ENCODE measurements around the gene PHB1.

DNA sequence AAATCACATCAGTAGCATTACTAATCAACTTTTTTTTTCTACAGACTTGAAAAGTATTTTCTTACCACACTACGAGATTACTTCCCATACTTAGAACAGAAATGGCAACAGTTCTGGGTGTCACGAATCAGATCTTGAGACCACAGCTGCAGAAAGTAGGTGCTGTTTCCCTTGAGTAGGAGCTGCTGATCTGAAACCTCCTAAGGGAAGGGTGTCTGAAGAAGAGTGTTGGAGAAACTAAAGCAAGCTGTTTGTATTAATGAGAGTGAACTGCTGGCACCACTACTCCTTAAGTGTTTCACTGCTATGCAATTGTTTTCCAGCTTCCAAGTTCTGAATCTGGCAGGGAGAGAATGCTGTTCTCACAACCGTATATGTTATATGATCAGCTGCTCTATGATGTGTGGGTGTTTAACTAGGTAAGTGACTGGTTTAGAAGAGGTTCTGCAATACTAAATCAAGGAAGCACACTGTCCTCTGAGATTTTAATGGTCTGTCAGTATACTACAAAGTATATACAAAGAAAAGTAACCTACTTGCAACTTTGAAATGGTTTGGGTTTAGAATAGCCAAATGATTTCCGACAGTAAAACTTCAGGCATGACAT lies 55.9 kb downstream of the PHB1 start:
- TF ChIP-seq, protein P1, sequence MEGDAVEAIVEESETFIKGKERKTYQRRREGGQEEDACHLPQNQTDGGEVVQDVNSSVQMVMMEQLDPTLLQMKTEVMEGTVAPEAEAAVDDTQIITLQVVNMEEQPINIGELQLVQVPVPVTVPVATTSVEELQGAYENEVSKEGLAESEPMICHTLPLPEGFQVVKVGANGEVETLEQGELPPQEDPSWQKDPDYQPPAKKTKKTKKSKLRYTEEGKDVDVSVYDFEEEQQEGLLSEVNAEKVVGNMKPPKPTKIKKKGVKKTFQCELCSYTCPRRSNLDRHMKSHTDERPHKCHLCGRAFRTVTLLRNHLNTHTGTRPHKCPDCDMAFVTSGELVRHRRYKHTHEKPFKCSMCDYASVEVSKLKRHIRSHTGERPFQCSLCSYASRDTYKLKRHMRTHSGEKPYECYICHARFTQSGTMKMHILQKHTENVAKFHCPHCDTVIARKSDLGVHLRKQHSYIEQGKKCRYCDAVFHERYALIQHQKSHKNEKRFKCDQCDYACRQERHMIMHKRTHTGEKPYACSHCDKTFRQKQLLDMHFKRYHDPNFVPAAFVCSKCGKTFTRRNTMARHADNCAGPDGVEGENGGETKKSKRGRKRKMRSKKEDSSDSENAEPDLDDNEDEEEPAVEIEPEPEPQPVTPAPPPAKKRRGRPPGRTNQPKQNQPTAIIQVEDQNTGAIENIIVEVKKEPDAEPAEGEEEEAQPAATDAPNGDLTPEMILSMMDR (IDR thresholded peaks at IDR 0.05), result no peak
- no peak for TF ChIP-seq POLR2AphosphoS5 (IDR thresholded peaks at IDR 0.05; ENCODE audit: low read depth, low read length)
- no peak for TF ChIP-seq TCF7L2 (IDR thresholded peaks at IDR 0.05; ENCODE audit: low read depth, low read length)
- TF ChIP-seq, protein P2, sequence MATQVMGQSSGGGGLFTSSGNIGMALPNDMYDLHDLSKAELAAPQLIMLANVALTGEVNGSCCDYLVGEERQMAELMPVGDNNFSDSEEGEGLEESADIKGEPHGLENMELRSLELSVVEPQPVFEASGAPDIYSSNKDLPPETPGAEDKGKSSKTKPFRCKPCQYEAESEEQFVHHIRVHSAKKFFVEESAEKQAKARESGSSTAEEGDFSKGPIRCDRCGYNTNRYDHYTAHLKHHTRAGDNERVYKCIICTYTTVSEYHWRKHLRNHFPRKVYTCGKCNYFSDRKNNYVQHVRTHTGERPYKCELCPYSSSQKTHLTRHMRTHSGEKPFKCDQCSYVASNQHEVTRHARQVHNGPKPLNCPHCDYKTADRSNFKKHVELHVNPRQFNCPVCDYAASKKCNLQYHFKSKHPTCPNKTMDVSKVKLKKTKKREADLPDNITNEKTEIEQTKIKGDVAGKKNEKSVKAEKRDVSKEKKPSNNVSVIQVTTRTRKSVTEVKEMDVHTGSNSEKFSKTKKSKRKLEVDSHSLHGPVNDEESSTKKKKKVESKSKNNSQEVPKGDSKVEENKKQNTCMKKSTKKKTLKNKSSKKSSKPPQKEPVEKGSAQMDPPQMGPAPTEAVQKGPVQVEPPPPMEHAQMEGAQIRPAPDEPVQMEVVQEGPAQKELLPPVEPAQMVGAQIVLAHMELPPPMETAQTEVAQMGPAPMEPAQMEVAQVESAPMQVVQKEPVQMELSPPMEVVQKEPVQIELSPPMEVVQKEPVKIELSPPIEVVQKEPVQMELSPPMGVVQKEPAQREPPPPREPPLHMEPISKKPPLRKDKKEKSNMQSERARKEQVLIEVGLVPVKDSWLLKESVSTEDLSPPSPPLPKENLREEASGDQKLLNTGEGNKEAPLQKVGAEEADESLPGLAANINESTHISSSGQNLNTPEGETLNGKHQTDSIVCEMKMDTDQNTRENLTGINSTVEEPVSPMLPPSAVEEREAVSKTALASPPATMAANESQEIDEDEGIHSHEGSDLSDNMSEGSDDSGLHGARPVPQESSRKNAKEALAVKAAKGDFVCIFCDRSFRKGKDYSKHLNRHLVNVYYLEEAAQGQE (IDR thresholded peaks at IDR 0.05; ENCODE audit: insufficient read depth in 1 of 2, low read depth in 2 of 2, low read length in 1 of 2), result no peak
